SIG-M5 (cell line): ENCODE measurements around the gene ELF2.
"Not testable (repeated sequence)": the region's sequence is repeated elsewhere in the genome, so short reads cannot be mapped to it uniquely, and the experiment has no call there.

ENCODE experiments used
- DNase-seq: peaks from one replicate; lab custom pipeline; 2025; lab: John Stamatoyannopoulos, UW

ELF2 gene

DNA sequence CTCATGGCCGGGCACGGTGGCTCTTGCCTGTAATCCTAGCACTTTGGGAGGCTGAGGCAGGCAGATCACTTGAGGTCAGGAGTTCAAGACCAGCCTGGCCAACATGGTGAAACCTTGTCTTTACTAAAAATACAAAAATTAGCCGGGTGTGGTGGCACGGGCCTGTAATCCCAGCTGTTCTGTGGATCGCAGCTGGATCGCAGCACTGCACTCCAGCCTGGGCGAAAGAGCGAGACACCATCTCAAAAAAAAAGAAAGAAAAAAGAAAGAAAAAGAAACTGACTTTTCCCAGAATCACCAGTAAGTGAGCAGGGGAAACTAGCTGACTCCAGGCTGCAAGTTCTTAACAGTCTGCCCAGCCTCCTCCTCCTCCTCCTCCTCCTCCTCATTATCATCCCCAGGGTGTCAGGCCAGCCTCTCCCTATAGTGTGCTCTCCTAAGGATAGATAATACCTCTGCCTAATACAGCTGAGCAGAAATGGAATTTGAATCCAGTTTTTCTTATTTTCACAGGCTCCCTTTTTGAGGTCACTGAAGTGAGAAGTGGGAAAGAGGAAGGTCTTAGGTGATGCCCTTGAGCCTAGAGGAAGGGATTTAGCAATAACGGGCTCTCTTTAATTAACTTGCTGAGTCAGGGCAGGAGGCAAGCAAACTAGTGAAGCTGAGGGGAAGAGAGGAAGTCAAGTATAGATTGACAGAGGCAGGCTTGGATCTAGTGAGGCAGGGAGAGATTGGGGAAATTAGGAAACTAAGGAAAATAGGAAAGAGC, 11.8 kb upstream of the ELF2 start:
- peak; percentile 84 for DNase-seq

DNA sequence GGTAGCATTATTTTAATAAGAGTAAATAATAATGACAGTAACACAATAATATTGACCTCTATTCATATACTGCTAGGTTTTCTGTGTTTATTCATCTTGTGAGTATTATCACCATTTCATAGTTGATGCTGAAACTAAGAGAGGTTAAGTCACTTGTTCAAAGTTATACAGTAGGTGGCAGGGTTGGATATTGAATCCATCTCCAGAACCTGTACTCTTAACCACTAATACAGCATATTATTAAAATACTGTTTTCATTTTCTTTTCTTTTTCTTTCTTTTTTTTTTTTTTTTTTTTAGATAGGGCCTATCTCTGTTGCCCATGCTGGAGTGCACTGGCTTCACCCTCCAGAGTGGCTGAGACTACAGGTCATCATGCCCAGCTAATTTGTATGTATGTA, 7.1 kb upstream of the ELF2 start:
- no peak for DNase-seq

DNA sequence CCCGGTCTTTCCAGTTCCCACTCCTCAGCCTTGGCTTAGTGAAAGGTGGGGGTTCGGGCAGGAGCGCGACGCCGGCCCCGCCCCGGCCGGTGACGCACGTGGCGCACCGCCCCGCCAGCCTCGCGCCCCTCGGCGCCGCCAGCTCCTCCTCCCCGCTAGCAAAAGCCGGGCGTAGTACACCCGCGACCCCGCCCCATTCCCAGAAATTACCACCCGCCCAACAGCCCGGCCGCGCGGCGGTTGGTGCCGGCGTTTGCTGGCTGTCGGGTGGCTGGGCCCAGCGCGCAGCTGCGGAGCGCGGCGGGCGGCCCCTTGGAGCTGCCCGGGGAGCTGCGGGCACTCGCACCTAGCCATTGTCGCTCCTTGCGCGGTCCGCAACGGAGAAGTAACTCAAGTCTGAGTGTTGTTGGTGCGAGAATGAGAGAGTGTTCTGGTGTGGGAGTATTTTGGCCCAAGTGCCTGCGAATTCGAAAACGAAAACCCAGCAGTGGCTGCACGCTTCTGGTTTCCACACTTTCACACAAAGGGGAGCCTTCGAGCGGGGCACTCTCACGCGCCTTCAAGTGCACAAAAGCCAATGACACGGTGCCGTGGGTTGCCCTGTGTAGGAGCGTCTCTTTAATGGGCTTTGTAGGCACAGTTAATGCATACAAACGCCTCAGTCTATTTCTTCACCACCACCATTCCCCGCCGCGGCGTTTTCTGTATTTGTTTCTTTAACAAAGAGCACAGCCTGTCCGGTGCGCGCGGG, 1.0 kb upstream of the ELF2 start:
- peak; percentile 42 for DNase-seq

DNA sequence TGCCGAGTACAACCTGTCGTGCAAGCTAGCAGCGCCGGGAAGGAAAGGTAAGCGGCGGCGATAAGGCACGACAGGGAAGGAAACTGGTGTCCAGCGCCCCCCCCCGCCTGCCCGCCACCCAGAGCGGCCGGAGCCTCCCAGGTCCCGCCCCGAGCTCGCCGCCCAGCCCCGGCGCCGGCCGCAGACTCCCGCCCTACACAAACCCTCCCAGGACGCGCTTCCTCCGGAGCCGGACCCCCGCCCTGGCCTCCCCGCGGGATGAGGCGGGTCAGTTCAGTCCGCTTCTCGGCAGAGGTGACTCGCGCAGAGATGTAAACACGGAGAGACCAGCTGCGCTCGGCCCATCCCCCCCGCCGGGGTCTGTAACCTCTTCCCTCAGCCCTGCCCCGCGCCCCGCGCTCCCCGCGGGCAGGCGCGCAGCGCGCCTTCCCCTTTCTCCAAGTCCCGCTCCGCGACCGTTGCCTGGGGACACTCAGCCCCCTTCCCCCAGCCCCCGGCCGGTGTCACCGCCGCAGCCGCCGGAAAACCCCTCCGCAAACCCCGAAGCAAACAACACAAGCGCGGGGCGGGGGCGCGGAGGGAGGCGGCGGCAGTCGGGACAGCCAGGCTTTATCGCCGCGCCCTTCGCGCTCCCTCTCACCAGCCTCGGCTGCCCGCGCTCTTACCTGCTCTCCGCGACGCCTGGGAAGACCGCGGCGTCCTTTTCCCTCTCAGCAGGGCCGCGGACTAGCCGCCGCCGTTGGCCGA, 543 bp downstream of the ELF2 start:
- no peak for DNase-seq

DNA sequence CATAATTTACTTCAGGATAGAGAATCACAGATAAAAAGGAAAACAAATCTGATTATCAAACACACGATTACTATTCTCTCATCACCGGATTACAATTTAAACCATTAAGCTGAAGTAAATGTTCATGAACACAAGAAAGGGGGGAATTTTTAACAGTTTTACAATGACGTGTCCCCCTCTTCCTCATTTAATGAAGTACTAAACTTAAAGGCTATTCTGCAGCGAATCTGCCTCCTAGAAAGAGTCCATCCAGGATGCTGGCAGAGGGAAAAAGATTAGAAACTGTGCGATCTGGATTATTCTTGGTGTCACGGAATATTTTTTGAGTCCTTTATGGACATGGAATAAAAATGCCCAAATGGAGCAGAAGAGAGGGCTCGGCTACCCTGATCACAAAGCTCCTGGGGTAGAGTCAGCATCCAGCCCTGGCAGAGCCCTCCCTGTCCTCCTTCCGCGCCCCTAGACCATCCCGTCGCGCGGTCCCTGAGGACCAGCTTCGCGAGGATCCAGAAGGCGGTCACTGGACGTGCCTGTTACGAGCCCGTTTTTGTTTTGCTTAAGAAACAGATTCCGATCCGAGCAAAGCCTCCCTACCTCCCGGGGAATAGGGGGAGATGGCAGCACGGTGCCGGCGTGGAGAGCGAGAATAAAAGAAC, 1.2 kb downstream of the ELF2 start:
- no peak for DNase-seq

DNA sequence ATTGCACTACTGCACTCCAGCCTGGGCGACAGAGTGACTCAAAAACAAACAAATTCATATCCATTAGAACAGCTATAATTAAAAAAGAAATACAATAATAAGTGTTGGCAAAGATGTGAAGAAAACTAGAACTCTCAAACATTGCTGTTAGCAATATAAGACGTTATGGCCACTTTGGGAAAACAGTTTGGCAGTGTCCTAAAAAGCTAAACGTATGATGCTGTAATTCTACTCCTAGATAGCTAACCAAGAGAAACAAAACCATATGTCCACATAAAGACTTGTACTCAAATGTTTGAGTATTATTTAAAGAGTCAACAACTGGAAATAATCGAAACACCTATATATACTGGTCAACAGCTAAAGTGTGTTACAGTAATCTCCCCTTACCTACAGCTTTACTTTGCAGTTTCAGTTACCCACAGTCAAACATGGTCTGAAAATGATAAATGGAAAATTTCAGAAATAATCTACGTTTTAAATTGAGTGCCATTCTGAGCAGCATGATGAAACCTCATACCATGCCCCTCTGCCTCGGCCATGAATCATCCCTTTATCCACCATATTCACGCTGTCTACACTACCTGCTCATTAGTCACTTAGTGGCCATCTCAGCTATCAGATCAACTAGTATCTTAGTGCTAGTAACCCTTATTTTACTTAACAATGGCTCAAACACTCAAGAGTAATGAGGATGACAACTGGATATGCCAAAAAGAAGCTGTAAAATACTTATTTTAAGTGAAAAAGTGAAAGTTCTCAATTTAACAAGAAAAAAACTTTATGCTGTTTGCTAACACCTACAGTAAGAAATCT, 4.9 kb downstream of the ELF2 start:
- DNase-seq = no peak

DNA sequence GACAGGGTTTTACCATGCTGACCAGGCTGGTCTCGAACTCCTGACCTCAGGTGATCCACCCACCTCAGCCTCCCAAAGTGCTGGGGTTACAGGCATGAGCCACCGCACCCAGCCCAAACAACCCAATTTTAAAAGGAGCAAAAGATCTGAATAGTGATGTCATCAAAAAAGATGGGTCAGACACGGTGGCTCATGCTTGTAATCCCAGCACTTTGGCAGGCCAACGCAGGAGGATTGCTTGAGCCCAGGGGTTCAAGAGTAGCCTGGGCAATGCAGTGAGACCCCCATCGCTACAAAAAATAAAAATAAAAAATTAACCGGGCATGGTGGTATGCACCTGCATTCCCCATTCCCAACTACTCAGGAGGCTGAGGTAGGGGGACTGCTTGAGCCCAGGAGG, 6.1 kb downstream of the ELF2 start:
- DNase-seq = no peak

DNA sequence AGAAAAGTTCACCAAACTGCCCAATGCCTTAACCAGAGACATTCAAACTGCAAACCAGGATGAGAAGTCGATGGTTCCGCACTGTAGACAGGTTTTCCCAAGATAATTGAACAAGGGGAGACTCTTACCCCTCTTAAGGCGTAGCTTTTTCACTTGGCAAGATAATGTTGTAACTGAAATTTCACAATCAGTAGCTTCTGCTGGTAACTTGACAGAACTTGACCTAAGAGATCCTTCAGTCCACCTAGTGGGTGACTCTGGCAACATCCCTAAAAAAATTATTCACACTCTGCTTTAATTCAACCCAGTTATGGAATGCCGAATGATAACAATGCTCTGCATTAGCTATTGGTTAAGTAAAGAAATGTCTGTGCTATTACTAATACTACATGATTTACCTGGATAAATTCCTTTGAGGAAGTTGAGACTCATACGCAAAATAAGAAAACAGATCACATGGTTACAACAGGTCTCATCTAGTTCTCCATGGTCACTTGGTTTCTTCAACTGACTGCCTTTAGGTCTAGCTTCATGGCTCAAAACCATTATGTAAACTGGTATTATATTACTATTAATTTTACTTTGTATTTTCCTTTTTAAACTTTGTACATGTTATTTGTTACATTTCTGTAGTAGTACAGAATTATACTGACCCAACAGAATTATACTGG, 9.1 kb downstream of the ELF2 start:
- DNase-seq = peak; percentile 12

DNA sequence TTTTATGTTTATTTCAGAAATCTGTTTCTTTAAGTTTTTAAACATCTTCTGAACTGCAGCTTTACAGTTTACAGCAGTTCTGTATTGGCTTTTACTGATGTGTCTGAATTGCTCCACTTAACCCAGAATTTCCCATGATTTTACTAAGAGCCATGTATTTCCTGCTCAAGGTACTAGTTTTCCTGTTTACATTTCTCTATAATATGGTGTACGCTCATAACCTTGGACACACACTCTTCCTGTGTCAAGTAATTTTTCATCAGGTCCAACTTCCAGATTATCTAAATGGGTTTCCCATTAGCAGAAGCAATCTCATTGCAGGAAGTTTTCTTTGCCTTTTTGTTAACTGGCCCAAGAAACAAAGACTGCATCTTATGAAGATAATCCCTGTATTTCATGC, 12.3 kb downstream of the ELF2 start:
- DNase-seq = no peak

DNA sequence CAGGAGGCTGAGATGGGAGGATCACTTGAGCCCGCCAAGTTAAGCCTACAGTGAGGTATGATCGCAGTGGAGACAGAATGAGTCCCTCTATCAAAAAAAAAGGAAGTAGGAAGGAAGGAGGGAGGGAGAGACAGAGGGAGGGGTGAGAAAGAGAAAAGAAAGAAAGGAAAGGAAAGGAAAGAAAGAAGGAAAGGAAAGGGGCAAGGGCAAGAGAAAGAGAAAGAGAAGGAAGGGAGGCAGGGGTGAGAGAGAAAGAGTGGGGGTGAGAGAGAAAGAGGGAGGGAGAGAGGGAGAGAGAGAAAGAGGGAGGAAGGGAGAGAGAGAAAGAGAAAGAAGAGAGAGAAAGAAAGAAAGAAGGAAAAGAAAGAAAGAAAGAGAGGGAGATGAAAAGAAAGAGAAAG, 13.2 kb downstream of the ELF2 start:
- no peak for DNase-seq

DNA sequence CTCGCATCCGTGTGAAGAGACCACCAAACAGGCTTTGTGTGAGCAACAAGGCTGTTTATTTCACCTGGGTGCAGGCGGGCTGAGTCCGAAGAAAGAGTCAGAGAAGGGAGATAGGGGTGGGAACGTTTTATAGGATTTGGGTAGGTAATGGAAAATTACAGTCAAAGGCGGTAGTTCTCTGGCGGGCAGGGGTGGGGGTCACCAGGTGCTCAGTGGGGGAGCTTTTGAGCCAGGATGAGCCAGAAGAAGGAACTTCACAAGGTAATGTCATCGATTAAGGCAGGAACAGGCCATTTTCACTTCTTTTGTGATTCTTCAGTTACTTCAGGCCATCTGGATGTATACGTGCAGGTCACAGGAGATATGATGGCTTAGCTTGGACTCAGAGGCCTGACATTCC, 19.0 kb downstream of the ELF2 start:
- not testable (repeated sequence) for DNase-seq

DNA sequence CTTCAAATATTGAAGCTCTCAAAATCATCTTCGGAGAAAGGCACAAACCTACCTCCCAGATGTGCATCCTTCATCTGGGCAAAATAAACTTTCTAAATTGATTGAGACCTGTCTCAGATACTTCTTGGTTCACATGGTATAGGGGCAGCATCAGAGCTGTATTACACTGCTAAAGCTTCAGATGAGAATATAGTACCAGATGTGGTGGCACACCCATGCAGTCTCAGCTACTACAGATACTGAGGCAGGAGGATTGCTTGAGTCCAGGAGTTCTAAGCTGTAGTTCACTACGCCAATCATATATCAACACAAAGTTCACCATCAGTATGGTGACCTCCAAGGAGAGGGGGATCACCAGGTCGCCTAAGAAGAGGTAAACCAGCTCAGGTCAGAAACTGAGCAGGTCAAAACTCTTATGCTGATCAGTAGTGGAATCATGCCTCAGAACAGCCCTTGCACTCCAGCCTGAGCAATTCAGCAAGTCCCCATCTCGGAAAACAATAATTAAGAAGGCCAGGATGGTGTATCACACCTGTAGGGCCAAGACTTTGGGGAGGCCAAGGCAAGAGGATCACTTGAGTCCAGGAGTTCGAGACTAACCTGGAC, 22.0 kb downstream of the ELF2 start:
- no peak for DNase-seq

DNA sequence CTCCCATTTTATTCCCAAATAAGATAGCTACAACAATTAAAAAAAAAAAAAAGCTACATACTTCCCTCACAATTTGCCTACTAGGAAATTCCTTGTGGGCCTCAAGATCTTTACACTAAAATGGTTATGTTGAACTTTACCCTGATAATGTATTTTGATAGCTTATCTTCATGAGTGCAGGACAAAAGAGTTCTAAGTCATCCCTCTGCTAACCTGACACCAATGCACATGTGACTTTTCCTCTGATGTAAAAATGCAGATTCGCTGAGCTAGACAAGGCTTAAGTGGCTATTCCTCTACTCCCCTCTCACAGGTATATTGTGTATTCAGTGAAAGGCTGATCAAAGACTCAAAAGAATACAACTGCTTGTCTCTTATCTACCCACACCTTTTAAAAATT, 22.5 kb downstream of the ELF2 start:
- no peak for DNase-seq

DNA sequence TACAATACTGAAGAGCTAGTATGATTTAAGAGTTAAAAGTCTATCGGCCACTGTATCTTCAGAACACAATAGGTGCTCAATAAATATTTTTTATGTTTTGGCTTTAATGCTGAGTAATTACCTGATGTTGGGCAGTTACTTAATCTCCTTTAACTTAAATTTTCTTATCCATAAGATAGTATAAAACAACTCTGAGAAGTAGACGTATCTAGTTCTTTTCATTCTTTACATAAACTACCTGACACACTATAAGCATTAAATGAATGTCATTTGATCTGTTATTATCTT, 22.9 kb downstream of the ELF2 start:
- no peak for DNase-seq

DNA sequence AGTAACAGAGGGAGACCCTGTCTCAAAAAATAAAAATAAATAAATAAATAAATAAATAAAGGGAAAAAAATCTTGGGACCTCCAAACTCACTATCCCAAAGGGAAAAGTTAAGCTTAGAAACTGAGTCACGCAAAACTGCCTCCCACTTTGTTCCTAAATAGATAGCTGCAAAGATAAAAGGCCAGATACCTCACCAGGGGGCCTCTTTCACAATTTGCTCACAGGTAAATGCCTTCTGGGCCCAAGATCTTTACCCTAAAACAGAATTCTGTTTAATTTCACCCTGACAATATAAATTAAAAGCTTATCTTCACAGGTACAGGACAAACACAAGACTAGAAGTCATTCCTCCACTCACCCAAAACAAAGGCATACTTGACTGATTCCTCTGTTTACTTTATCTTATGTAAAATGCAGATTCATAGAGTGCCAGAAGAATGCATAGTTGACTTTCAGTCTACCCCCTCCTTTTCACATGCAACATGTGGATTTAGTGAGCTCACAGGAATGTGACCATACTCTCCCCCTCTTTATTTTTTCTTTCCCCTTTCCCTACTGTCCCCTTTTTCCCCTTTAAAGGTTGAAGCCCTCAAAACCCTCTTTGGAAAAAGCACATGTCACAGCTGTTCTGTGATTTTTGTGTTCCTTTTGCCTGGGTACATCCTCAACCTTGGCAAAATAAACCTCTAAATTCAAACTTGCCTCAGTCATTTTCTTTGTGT, 23.4 kb downstream of the ELF2 start:
- no peak for DNase-seq

DNA sequence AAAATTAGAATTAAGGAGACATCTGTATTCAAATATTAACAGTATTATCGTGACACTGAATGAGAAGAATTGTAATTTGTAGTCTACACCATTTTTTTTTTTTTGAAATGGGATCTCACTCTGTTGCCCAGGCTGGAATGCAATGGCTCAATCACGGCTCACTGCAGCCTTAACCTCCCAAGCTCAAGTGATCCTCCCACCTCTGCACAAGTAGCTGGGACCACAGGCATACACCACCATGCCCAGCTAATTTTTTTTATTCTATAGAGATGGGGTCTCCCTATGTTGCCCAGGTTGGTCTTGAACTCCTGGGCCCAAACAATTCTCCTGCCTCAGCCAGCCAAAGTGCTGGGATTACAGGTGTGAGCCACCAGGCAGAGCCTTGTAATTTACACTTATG, 24.8 kb downstream of the ELF2 start:
- no peak for DNase-seq

DNA sequence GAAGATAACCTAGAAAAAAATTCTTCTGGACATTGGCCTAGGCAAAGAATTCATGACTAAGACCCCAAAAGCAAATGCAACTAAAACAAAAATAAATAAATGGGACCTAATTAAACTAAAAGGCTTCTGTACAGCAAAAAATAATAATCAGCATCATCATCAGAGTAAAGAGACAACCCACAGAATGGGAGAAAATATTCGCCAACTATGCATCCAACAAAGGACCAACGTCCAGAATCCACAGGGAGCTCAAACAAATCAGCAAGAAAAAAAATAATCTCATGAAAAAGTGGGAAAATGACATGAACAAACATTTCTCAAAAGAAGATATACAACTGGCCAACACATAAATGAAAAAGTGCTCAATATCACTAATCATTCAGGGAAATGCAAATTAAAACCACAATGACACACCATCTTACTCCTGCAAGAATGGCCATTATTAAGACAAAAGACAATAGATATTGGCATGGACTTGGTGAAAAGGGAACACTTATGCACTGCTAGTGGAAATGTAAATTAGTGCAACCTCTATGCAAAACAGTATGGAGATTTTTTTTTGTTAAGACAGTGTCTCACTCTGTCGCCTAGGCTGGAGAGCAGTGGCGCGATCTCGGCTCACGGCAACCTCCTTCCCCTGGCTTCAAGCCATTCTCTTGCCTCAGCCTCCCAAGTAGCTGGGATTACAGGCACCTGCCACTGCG, 29.9 kb downstream of the ELF2 start:
- DNase-seq = no peak

DNA sequence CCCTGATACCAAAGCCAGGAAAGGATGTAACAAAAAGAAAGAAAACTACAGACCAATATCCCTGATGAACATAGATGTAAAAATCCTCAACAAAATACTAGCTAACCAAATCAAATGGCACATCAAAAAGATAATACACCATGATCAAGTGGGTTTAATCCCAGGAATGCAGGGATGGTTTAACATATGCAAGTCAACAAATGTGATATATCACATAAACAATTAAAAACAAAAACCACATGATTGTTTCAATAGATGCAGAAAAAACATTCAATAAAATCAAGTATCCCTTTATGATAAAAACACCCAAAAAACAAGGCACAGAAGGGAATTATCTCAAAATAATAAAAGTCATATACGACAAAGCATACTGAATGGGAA, 31.5 kb downstream of the ELF2 start:
- no peak for DNase-seq

DNA sequence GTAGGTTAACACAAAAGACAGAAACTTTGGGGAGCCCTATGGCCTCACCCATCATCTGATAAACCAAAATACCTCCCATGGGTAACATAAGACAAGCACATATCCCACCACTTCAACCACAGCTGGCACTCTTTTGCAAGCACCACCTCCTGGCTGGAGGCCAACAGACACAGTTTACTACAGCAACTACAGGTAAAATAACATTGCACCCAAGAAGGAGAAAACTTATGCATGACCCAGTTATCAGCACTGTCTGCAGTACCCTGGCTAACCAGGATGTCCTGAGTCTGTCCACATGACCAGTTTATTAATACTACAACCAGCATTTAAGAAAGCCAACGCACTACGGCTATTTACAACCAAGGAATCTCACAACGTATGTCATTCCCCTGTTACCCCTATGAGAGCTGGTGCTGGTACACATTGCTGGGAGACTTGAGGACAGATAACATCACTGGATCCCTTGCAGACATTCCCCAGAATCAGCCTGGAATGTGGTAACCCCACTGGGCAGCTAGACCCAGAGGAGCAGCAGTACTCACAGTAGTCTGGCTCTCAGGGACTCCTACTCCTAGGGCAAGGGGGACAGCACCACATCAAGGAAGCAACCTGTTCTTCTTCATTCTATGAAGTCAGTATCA, 32.0 kb downstream of the ELF2 start:
- no peak for DNase-seq
